CD14-positive monocyte (primary cell): ENCODE measurements around the gene KIF5B. TPM values are rescaled to one million over a fixed set of nuclear protein-coding genes. Genes with fewer than 3 reads are reported as not detected.
A peak's percentile ranks its signal among the peaks of the same experiment; 100 is the strongest.

Experiments
- DNase-seq, 3 donors: peaks; one replicate each; pipeline ENCODE4 v3.0.0-alpha.2; 2011 to 2022
- H2AFZ ChIP-seq: 2 replicates; pipeline ENCODE4 v1.6.0; 2012; ENCODE audit warnings: mild to moderate bottlenecking, low read depth, low read length, inconsistent platforms; ENCODE audit not compliant: insufficient read depth, poor library complexity, severe bottlenecking
- H3K27ac ChIP-seq, 2 donors: 1 replicate in 1 of 2; 2 replicates in 1 of 2; pipeline ENCODE4 v1.5.1; 2012 to 2013; ENCODE audit warnings: low read length in 2 of 2, control low read depth in 1 of 2, inconsistent platforms in 1 of 2, low read depth in 1 of 2, mild to moderate bottlenecking in 1 of 2
- H3K27me3 ChIP-seq, 2 donors: one replicate each; pipeline versions ENCODE4 v1.6.0 to v1.6.1; 2011 to 2013; ENCODE audit warnings: low read length in 2 of 2; ENCODE audit not compliant: control insufficient read depth in 2 of 2, insufficient read depth in 2 of 2
- H3K36me3 ChIP-seq, 2 donors: replicated peaks in 1 of 2; 1 replicate in 1 of 2; 2 replicates in 1 of 2; pipeline versions ENCODE4 v1.5.1 to v1.6.1; 2012 to 2013; ENCODE audit warnings: low read length in 2 of 2, control low read depth in 1 of 2, inconsistent platforms in 1 of 2, mild to moderate bottlenecking in 1 of 2; ENCODE audit not compliant: insufficient read depth in 2 of 2, control insufficient read depth in 1 of 2
- H3K4me1 ChIP-seq, 2 donors: 1 replicate in 1 of 2; 2 replicates in 1 of 2; pipeline versions ENCODE4 v1.5.1 to v1.6.1; 2012 to 2013; ENCODE audit warnings: low read length in 2 of 2, control low read depth in 1 of 2, inconsistent platforms in 1 of 2, mild to moderate bottlenecking in 1 of 2, moderate library complexity in 1 of 2; ENCODE audit not compliant: insufficient read depth in 2 of 2, control insufficient read depth in 1 of 2
- H3K4me2 ChIP-seq: replicated peaks from 2 replicates; pipeline ENCODE3; 2012; ENCODE audit warnings: low read length, moderate library complexity, mild to moderate bottlenecking; ENCODE audit not compliant: poor library complexity, severe bottlenecking; ENCODE audit errors: extremely low read depth
- H3K4me3 ChIP-seq, 3 experiments: fragments of 200-600 bp in 1 of 3; sonication (generic) in 1 of 3; replicated peaks in 1 of 3; 1 replicate in 2 of 3; 2 replicates in 1 of 3; pipeline ENCODE4 v1.5.1; 2011 to 2013; ENCODE audit warnings: low read length in 3 of 3, mild to moderate bottlenecking in 3 of 3, control low read depth in 2 of 3, low read depth in 2 of 3, inconsistent platforms in 1 of 3, moderate library complexity in 1 of 3
- H3K79me2 ChIP-seq: 2 replicates; pipeline ENCODE4 v1.6.0; 2012; ENCODE audit warnings: mild to moderate bottlenecking, control low read depth, inconsistent platforms, low read length, moderate library complexity; ENCODE audit not compliant: insufficient read depth
- H3K9ac ChIP-seq: 2 replicates; pipeline ENCODE4 v1.6.0; 2017; ENCODE audit warnings: low read length, mild to moderate bottlenecking; ENCODE audit not compliant: insufficient read depth, poor library complexity, severe bottlenecking
- H3K9me3 ChIP-seq, 2 donors: replicated peaks in 1 of 2; 1 replicate in 1 of 2; 2 replicates in 1 of 2; pipeline versions ENCODE4 v1.5.1 to v1.6.1; 2012 to 2013; ENCODE audit warnings: low read length in 2 of 2, control low read depth in 1 of 2; ENCODE audit not compliant: control insufficient read depth in 1 of 2, insufficient read depth in 1 of 2
- H4K20me1 ChIP-seq: 2 replicates; pipeline ENCODE4 v1.6.0; 2012; ENCODE audit warnings: mild to moderate bottlenecking, low read length, control low read depth, moderate library complexity; ENCODE audit not compliant: insufficient read depth
- H3K27ac Mint-ChIP-seq, 7 donors: one replicate each; pipeline ENCODE4 v1.8.0; 2020; ENCODE audit warnings: mild to moderate bottlenecking in 7 of 7, mixed read lengths in 7 of 7, moderate library complexity in 6 of 7, inconsistent platforms in 2 of 7
- H3K27me3 Mint-ChIP-seq, 3 donors: one replicate each; pipeline ENCODE4 v1.8.0; 2021 to 2022; ENCODE audit warnings: low read depth in 3 of 3, mild to moderate bottlenecking in 3 of 3, mixed read lengths in 3 of 3, moderate library complexity in 3 of 3, inconsistent platforms in 1 of 3
- H3K36me3 Mint-ChIP-seq, 2 donors: one replicate each; pipeline ENCODE4 v1.8.0; 2020; ENCODE audit warnings: mixed read lengths in 2 of 2, inconsistent platforms in 1 of 2, mild to moderate bottlenecking in 1 of 2
- H3K4me1 Mint-ChIP-seq: one replicate; pipeline ENCODE4 v1.8.0; 2020; ENCODE audit warnings: mild to moderate bottlenecking, mixed read lengths
- H3K4me3 Mint-ChIP-seq, 2 donors: one replicate each; pipeline ENCODE4 v1.8.0; 2020; ENCODE audit warnings: mild to moderate bottlenecking in 2 of 2, mixed read lengths in 2 of 2, moderate library complexity in 1 of 2
- H3K9me3 Mint-ChIP-seq, 7 donors: one replicate each; pipeline ENCODE4 v1.8.0; 2020 to 2022; ENCODE audit warnings: mixed read lengths in 7 of 7, mild to moderate bottlenecking in 6 of 7, moderate library complexity in 6 of 7, inconsistent platforms in 2 of 7
- CTCF ChIP-seq: fragments of 200-600 bp; IDR thresholded peaks from one replicate; pipeline ENCODE4 v1.8.0; 2022; ENCODE audit warnings: antibody characterized with exemption, mild to moderate bottlenecking
- WGBS: methylation state at CpG from one replicate; pipeline ENCODE4 v1.1.5; 2013; ENCODE audit warnings: missing lambda C conversion rate; ENCODE audit not compliant: insufficient coverage; 5-methylcytosine and 5-hydroxymethylcytosine counted together
- intact Hi-C, 2 donors: fragments of 100-400 bp; cut with micrococcal nuclease; formaldehyde crosslinking; loops; one replicate each; pipeline versions ENCODE4 v1.15.0 to v1.15.1; 2023
- polyA plus RNA-seq, 3 donors: library from polyadenylated mRNA; depleted of rRNA in 1 of 3; unstranded in 2 of 3; stranded (reverse) in 1 of 3; fragments of 300-500 nt in 2 of 3; fragments of >200 nt in 1 of 3; fragmentation: Illumina TruSeq in 2 of 3; gene quantifications; 1 replicate in 2 of 3; 2 replicates in 1 of 3; pipeline ENCODE4 v1.2.3, GENCODE V29; 2012 to 2021

Gene KIF5B
- polyA plus RNA-seq, 3 donors = 15.2 to 32.9 (median 18.9) TPM

- Histone ChIP-seq H4K20me1 (no peaks in the 10 kb centered on the region), H3K4me3 (no peak overlapping the region), H3K4me2 (no peak overlapping the region), H3K27ac (no peak overlapping the region), H3K9me3 (no peaks in the 10 kb centered on the region), H2AFZ (no peak overlapping the region), H3K36me3 (no peaks in the 10 kb centered on the region), H3K79me2 (no peaks in the 10 kb centered on the region), H3K27me3 (no peaks in the 10 kb centered on the region), H3K9ac (no peak overlapping the region), H3K4me1 (no peaks in the 10 kb centered on the region)
- Mint-ChIP-seq H3K27me3 (peaks cover 0 to 3% (median 3%) of the 10 kb centered on the region in 3 donors), H3K4me3 (no peak overlapping the region), H3K9me3 (peaks cover 0 to 12% (median 4%) of the 10 kb centered on the region in 7 donors), H3K36me3 (no peaks in the 10 kb centered on the region), H3K27ac (no peak overlapping the region), H3K4me1 (no peaks in the 10 kb centered on the region)
- no peak for TF ChIP-seq CTCF
- DNase-seq = no peak
- intact Hi-C loops = no loop called here
Observed at GRCh38 chr10:32091046-32091445, 34.8 kb upstream of the KIF5B start.

DNA sequence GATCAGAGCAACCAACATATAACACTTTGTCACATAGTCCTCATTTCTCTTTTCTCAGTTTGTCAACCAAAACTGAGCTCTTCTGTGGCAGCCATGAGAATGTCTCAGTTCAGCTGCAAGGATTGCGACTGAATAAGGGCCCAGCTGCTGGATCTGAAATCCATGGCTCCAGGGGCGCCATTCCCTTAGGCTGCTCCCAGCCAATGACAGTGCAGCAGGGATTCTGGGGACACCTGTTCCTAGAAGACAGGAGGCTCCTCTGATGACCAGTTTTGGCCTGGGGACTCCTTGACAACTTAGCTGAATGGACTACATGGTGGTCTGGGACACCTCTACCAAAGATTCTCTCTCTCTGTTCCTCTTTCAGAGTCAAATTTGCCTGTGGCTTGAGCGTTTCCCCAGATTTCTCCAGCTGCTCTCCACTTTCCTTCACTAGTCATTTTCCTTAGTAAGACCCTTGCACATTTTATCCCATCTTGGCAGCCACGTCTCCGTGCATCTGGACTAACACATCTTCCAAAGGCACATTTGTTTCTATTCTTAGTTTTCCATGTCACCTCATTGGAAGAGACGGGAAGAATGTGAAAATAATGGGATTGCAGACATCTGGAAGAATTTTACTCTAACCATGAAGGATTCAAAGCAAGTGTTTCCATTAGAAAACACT lies 28.1 kb upstream of the KIF5B start:
- peaks cover 0 to 6% (median 4%) of the 10 kb centered on the region in 3 donors for H3K27me3 Mint-ChIP-seq
- no peaks in the 10 kb centered on the region for H3K4me1 Mint-ChIP-seq
- no peaks in the 10 kb centered on the region for H3K79me2 ChIP-seq
- no peak overlapping the region for H3K4me3 ChIP-seq
- peak overlapping the region in 1 of 7 donors; percentile 1 for H3K27ac Mint-ChIP-seq
- no peaks in the 10 kb centered on the region for H3K36me3 Mint-ChIP-seq
- TF ChIP-seq CTCF = no peak
- no peak overlapping the region for H2AFZ ChIP-seq
- no peaks in the 10 kb centered on the region for H4K20me1 ChIP-seq
- no peaks in the 10 kb centered on the region for H3K27me3 ChIP-seq
- DNase-seq = no peak
- peaks cover 0 to 2% (median 0%) of the 10 kb centered on the region in 7 donors for H3K9me3 Mint-ChIP-seq
- intact Hi-C loops = no loop called here
- H3K27ac ChIP-seq = no peak overlapping the region
- H3K4me2 ChIP-seq = no peak overlapping the region
- H3K9ac ChIP-seq = no peak overlapping the region
- WGBS = 97% methylated on average over 3 of the region's 6 CpGs
- H3K4me3 Mint-ChIP-seq = no peak overlapping the region
- no peaks in the 10 kb centered on the region for H3K9me3 ChIP-seq
- H3K36me3 ChIP-seq = no peaks in the 10 kb centered on the region
- no peaks in the 10 kb centered on the region for H3K4me1 ChIP-seq
